NCI-H128 (cell line): ENCODE results near the gene KIF21B.
"Not testable (repeated sequence)": the region's sequence is repeated elsewhere in the genome, so short reads cannot be mapped to it uniquely, and the experiment has no call there.

Experiments used
- DNase-seq: peaks from one replicate; lab custom pipeline; 2025; ENCODE audit not compliant: unreplicated experiment; lab: John Stamatoyannopoulos, UW

KIF21B gene

GRCh38 chr1:200949626-200950025 is 73.9 kb downstream of the KIF21B start:
- no peak for DNase-seq

GRCh38 chr1:200947059-200947566 is 76.4 kb downstream of the KIF21B start:
- no peak for DNase-seq

- DNase-seq = no peak
Measured at GRCh38 chr1:200945111-200945510, 78.4 kb downstream of the KIF21B start.

- no peak for DNase-seq
Measured at GRCh38 chr1:200938955-200939354, 84.6 kb downstream of the KIF21B start.

- DNase-seq = not testable (repeated sequence)
Measured at GRCh38 chr1:200935286-200935962, 88.1 kb downstream of the KIF21B start.

DNA sequence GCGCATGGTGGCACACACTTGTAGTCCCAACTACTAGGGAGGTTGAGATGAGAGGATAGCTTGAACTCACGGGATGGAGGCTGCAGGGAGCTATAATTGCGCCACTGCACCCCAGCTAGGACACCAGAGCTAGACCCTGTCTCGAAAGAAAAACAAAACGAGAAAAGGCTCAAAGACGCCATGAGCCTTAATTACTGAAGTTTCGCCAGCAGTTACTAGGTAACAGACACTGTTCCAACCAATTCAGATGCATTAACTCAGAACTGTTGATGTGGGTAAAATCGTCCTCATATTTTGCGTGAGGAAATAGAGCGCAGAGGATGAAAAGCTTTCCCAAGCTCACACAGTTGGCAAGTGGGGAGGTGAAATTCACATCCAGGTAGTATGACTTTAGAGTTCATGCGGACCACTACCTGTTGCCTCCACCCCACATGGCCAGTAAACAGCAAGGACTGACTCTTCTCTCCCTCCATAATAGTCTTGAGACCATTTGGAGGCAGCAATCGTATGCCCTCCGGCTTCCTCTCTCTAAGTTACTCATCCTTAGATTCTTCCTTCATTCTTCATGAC is 88.8 kb downstream of the KIF21B start:
- no peak for DNase-seq

GRCh38 chr1:200931776-200932175 is 91.7 kb downstream of the KIF21B start:
- DNase-seq = no peak

DNA sequence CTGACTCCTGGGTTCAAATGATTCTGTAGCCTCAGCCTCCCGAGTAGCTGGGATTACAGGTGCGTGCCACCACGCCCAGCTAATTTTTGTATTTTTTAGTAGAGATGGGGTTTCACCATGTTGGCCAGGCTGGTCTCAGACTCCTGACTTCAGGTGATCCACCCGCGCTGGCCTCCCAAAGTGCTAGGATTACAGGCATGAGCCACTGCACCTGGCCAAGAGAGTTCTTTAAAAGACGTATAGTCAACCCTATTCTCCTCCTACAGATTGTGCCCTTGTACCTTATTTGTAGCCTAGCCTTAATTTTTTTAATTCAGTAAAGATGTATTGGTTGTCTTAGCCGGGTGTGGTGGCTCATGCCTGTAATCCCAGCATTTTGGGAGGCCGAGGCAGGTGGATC is 93.2 kb downstream of the KIF21B start:
- not testable (repeated sequence) for DNase-seq

GRCh38 chr1:200929530-200930278 is 93.8 kb downstream of the KIF21B start:
- DNase-seq = no peak

DNA sequence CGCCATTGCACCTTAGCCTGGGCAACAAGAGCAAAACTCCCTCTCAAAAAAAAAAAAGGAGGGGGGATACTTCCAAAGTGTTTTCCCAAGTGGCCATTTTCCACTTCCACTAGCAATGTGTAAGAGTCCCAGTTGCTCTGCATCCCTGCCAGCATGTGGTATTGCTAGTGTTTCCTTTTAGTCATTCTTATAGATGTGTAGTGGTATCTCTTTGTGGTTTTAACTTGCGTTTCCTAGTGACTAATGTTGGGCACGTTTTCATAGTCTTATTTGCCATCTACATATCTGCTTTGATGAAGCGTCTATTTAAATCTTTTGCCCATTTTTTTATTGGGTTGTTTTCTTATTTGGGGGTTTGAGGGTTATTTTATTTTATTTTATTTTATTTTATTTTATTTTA is 97.7 kb downstream of the KIF21B start:
- no peak for DNase-seq

- no peak for DNase-seq
Measured at GRCh38 chr1:200923601-200924000, 99.9 kb downstream of the KIF21B start.

DNA sequence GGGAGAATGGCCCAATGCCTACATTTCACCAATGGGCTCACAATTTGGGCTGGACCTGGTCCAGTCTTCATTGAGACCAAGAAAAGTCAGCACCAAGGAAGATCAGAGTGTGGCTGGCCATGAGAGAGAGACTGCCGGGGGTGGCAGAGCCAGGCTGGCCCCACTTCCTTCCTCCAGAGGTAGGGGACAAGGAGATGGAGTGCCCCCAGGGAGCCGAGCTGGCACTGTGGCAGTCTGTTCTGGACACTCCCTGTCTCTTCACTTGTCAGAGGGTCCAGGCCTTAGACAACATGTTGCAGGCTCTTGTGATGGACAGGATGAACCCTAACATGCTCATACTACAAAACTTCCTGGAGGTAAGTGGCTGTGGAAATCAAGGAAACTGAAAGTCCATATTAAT is 101.1 kb downstream of the KIF21B start:
- no peak for DNase-seq

- DNase-seq = no peak
Measured at GRCh38 chr1:200921571-200922110, 101.9 kb downstream of the KIF21B start.
